ENCODE measurements around the gene HOXD1. TPM values are rescaled to one million over a fixed set of nuclear protein-coding genes. Genes with fewer than 3 reads are reported as not detected.

Gene HOXD1
- total and polyA plus RNA-seq, 10 donors = 0.49 to 4.5 (median 1.4) TPM

GRCh38 chr2:176163672-176164056, 24.8 kb upstream of the HOXD1 start:
- peaks cover 0 to 30% (median 9%) of the 10 kb centered on the region in 6 donors for H3K4me1 ChIP-seq
- peaks cover 14 to 100% (median 84%) of the 10 kb centered on the region in 7 donors for H3K27me3 ChIP-seq (replicated peaks in 1 of 7)
- peaks cover 0 to 4% (median 0%) of the 10 kb centered on the region in 8 donors for H3K9me3 ChIP-seq
- H3K36me3 ChIP-seq = no peaks in the 10 kb centered on the region
- no peak overlapping the region for H3K4me3 ChIP-seq
- WGBS, 5 donors = 17 to 32% (median 24%) methylated on average over 9 to 12 of the region's 12 CpGs
- no peak for DNase-seq
- TF ChIP-seq POLR2A (IDR thresholded peaks at IDR 0.05) (no peak), POLR2AphosphoS5 (IDR thresholded peaks at IDR 0.05) (no peak)
- TF ChIP-seq, protein P1, sequence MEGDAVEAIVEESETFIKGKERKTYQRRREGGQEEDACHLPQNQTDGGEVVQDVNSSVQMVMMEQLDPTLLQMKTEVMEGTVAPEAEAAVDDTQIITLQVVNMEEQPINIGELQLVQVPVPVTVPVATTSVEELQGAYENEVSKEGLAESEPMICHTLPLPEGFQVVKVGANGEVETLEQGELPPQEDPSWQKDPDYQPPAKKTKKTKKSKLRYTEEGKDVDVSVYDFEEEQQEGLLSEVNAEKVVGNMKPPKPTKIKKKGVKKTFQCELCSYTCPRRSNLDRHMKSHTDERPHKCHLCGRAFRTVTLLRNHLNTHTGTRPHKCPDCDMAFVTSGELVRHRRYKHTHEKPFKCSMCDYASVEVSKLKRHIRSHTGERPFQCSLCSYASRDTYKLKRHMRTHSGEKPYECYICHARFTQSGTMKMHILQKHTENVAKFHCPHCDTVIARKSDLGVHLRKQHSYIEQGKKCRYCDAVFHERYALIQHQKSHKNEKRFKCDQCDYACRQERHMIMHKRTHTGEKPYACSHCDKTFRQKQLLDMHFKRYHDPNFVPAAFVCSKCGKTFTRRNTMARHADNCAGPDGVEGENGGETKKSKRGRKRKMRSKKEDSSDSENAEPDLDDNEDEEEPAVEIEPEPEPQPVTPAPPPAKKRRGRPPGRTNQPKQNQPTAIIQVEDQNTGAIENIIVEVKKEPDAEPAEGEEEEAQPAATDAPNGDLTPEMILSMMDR (IDR thresholded peaks at IDR 0.05 in 8 of 11, conservative IDR thresholded peaks at IDR 0.05 in 3 of 11) = no peak
- intact Hi-C loops (cut with DNase I; ENCODE audit: low total_unique reads) = no loop called here
- H3K27ac ChIP-seq = no peak overlapping the region

GRCh38 chr2:176164201-176164600, 24.3 kb upstream of the HOXD1 start:
- 23 to 35% (median 29%) methylated on average over 13 of the region's 13 CpGs for WGBS, 5 donors
- no peak overlapping the region for H3K4me3 ChIP-seq
- intact Hi-C loops (cut with DNase I; ENCODE audit: low total_unique reads) = no loop called here
- peaks cover 0 to 4% (median 0%) of the 10 kb centered on the region in 8 donors for H3K9me3 ChIP-seq
- H3K27ac ChIP-seq = no peak overlapping the region
- peaks cover 0 to 25% (median 8%) of the 10 kb centered on the region in 6 donors for H3K4me1 ChIP-seq
- DNase-seq = no peak
- H3K27me3 ChIP-seq (replicated peaks in 1 of 7) = peaks cover 14 to 100% (median 78%) of the 10 kb centered on the region in 7 donors
- TF ChIP-seq, protein P1 (IDR thresholded peaks at IDR 0.05 in 8 of 11, conservative IDR thresholded peaks at IDR 0.05 in 3 of 11) = no peak
- TF ChIP-seq POLR2A (IDR thresholded peaks at IDR 0.05) (no peak), POLR2AphosphoS5 (IDR thresholded peaks at IDR 0.05) (no peak)
- no peaks in the 10 kb centered on the region for H3K36me3 ChIP-seq

DNA sequence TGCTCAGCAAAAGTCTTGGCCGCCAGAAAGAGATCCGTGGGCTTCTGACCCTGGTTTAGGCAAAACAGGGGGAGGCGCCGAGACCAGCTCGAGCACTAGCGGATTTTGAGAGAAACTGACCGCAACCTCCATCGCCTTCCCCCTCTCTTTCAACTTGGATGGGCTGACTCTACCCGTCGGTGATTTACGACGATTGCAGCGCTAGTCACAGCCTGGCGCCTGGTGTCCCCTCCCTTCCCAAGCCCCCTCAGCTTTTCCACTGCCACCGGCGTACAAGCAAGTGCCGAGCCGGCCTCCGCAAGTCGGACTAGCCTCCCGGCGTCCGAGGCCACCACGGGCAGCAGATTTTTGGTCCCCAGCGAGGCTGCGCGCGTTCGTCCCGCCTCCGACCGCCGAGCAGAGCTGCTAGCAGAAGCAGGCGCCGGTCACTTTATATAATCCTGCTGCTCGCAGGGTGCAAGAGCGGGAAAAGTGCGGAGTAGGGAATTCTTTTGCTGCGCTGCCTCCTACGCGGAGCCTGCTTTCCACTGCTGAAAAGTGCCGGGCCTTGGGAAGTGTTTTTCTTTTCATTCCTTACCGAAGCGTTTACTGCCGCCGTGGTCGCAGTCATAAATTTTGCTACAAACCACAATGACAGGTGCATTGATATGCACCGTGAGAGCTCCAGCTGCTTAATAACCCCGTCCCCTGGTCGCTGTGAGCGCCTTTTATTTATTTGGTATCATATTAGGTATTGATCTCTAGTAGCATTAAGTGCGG, 23.7 kb upstream of the HOXD1 start:
- WGBS, 5 donors = 16 to 33% (median 18%) methylated on average over 42 to 52 of the region's 52 CpGs
- peaks cover 0 to 19% (median 6%) of the 10 kb centered on the region in 6 donors for H3K4me1 ChIP-seq
- DNase-seq = no peak
- no peak overlapping the region for H3K27ac ChIP-seq
- TF ChIP-seq, protein P1 (IDR thresholded peaks at IDR 0.05 in 8 of 11, conservative IDR thresholded peaks at IDR 0.05 in 3 of 11) = no peak
- TF ChIP-seq POLR2AphosphoS5 (IDR thresholded peaks at IDR 0.05) = peak in 1 of 3 donors; percentile 14
- TF ChIP-seq POLR2A (IDR thresholded peaks at IDR 0.05) = no peak
- no peak overlapping the region for H3K4me3 ChIP-seq
- no peaks in the 10 kb centered on the region for H3K36me3 ChIP-seq
- peaks cover 14 to 100% (median 72%) of the 10 kb centered on the region in 7 donors for H3K27me3 ChIP-seq (replicated peaks in 1 of 7)
- intact Hi-C loops (cut with DNase I; ENCODE audit: low total_unique reads) = no loop called here
- peaks cover 0 to 4% (median 0%) of the 10 kb centered on the region in 8 donors for H3K9me3 ChIP-seq

- DNase-seq = no peak
- Histone ChIP-seq H3K4me3 (no peak overlapping the region), H3K9me3 (peaks cover 0 to 4% (median 0%) of the 10 kb centered on the region in 8 donors), H3K4me1 (peaks cover 0 to 12% (median 3%) of the 10 kb centered on the region in 6 donors), H3K27ac (no peak overlapping the region), H3K27me3 (replicated peaks in 1 of 7) (peaks cover 8 to 100% (median 65%) of the 10 kb centered on the region in 7 donors), H3K36me3 (no peaks in the 10 kb centered on the region)
- intact Hi-C loops (cut with DNase I; ENCODE audit: low total_unique reads) = no loop called here
- 13 to 37% (median 22%) methylated on average over 21 to 26 of the region's 26 CpGs for WGBS, 5 donors
- TF ChIP-seq POLR2AphosphoS5 (IDR thresholded peaks at IDR 0.05) = no peak
- TF ChIP-seq, protein P1 (IDR thresholded peaks at IDR 0.05 in 8 of 11, conservative IDR thresholded peaks at IDR 0.05 in 3 of 11) = no peak
- no peak for TF ChIP-seq POLR2A (IDR thresholded peaks at IDR 0.05)
Measured at GRCh38 chr2:176165370-176166050, 23.0 kb upstream of the HOXD1 start.
